HG02571 (cell line): ENCODE results near the gene CCDC70.

Source experiments
- ATAC-seq: cut with Tn5 transposase; IDR thresholded peaks from one replicate; pipeline ENCODE4 v1.9.1; 2021; ENCODE audit warnings: mild to moderate bottlenecking, moderate library complexity; ENCODE audit not compliant: unreplicated experiment

CCDC70 gene

DNA sequence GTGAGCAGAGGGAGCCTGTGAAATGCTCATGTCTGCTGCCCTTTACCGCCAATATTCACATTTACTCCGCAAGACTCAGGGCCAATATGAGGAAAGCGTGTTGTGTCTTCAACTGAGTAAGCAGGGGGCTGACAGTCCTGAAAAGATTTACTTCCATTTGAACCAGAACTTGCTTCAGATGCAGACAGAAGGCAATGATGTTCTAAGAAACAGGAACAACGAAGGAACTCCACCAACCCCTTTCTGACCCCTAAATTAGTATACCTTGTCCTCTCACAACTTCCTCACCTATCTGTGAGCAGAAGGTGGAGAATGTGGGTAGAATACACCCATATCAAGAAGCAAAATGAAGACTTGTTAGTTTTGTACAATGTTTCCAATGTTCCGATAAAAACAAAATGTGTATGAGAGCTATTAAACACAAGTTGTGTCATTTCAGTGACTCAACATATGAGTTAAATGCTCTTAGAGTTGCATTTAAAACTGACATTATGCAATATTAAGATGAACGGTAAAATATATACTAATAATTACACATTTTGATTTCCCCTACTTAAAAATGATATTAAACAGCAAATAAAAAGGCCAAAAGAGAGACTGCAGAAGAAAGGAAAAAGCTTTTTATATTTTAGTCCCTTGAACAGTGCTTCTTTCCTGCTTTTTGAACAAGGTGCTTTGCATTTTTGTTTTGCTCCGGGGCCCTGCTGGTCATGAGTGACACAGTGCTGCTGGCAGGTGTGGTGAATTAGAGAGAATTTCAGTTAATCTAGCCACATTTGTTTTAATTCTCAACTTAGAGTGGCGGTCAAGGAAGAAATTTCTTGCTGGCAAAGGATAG is 32.8 kb upstream of the CCDC70 start:
- ATAC-seq = no peak

GRCh38 chr13:51829568-51829899 is 32.2 kb upstream of the CCDC70 start:
- ATAC-seq = no peak

DNA sequence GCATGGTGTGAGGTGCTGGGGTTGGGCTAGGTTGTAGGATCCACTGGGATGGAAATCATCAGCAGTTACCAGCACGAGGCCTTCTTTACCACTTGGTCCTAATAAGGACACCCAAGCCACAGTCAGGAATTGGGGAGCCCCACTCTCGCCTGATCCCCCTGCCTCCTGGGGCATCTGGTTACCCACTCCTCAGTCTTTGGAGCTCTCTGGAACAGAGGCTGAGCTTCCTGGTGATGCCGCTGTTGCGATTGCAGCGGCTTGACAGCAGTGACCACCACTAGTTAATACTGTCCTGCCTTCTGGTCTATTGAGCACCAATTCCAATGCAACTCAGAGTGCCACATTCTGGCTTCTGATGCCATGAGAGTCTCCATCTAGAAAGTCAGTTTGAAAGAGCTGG is 30.2 kb upstream of the CCDC70 start:
- ATAC-seq = no peak

DNA sequence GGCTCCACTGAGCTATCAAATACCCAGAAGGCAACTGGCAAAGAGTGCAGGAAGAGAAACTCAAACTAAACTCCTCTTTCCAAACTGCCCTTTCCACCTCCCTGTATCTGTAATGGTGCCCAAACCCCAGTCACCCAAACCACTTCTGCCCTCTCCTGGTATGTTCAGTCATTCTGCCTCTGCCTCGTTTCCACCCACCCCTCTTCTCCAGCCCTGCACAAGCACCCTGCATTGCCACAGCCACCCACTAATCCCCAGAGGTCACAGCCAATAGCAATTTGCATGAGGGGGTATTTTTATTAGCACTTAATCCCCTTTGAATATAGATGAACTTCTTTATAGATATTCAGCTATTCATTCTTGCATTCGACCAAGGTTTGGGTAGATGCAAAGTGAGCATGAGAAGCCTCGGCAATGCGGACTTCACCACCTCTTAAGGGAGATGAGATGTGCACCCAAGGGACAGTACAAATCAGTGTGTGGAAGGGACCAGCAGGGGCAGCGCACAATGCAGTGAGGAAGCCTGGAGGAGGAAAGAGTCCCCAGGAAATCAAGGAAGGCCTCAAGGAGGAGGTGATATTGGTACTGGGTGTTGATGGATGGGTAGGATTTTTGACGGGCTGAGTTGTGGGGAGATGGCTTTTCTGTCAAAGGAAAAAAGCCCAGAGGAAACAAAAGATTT is 29.2 kb upstream of the CCDC70 start:
- peak; percentile 61 for ATAC-seq

GRCh38 chr13:51833980-51834379 is 27.8 kb upstream of the CCDC70 start:
- ATAC-seq = no peak

DNA sequence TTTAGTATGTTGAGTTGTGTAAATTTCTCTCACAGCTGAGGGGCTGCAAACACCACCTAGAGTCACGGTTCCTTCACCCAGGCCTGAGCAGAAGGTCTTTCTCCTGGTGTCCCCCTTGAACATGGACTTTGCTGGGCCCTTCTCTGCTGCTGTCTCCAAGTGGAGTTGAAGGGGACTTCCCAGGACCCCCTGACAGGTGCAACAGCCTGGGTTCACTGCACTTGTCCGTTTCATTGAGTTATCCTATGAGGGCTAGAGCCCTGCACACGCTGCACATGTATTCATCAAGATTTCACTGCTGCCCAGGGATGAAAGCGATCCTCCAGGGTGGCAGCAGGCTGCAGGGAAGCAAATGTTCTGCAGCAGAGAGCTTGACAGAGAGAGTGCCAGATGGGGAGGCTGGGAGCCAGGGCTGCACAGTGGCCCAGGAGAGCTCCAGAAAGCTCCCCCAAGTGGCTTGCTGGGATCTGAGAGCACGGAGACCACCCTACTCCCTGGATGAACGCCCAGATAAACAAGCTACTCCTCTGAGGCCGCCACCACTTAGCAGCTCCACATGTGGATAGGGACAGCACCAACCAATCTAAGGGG is 27.1 kb upstream of the CCDC70 start:
- ATAC-seq = no peak

DNA sequence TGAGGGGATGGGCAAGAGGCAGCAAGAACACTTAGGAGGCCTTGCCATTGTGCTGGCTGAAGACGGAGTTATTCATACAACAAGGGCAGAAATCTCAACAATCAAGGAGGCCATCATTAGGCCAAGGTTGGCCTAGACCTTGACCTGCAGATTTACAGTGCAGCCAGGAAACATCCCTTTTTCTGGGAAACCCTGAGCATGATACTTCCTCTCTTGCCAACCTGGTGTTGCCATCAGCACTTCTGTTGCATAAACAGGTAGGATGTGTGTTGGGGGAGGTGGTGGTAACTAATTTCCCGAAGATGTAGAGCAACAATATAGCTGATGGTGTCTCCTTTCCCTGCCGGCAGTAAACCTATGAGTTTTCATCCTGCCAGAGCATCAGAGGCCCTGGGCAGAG is 24.8 kb upstream of the CCDC70 start:
- no peak for ATAC-seq

- no peak for ATAC-seq
Measured at GRCh38 chr13:51838240-51838846, 23.4 kb upstream of the CCDC70 start.

- ATAC-seq = no peak
Measured at GRCh38 chr13:51839711-51840540, 21.8 kb upstream of the CCDC70 start.

DNA sequence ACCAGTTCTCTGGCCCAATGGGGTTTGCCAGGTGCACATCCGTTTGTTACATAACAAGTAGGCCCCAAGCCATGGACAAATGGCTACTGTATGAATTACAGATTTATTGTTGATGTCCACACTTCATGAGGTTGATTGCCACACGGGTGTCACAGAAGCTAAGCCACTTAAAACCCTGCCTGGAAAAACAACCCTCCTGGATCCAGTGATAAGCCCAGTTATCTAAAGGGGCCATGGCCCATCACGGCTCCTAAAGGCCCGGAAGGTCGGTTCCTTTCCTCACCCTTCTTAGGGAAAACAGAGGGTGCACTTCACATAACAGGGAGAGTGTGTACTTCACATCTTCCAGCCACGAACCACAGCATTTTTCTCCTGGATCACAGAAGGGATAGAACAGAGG is 20.9 kb upstream of the CCDC70 start:
- no peak for ATAC-seq

DNA sequence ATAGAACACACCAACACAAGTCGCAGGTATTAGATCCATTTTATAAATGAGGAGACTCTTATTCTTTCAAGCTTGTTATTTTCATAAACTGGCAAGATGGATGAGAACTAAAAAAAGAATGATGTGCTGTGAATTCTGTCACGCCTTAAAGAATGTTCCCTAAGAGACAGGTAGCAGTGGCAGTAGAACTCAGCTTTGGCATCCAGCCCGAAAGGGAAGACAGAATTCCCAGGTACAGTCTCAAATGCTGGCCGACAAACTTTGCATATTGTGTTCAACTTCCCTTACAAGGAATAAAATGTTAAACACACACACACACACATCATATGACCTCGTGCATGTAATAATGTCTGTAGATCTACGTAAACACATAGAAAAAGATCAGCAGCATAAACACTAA is 20.0 kb upstream of the CCDC70 start:
- no peak for ATAC-seq

GRCh38 chr13:51843529-51843928 is 18.2 kb upstream of the CCDC70 start:
- ATAC-seq = no peak

DNA sequence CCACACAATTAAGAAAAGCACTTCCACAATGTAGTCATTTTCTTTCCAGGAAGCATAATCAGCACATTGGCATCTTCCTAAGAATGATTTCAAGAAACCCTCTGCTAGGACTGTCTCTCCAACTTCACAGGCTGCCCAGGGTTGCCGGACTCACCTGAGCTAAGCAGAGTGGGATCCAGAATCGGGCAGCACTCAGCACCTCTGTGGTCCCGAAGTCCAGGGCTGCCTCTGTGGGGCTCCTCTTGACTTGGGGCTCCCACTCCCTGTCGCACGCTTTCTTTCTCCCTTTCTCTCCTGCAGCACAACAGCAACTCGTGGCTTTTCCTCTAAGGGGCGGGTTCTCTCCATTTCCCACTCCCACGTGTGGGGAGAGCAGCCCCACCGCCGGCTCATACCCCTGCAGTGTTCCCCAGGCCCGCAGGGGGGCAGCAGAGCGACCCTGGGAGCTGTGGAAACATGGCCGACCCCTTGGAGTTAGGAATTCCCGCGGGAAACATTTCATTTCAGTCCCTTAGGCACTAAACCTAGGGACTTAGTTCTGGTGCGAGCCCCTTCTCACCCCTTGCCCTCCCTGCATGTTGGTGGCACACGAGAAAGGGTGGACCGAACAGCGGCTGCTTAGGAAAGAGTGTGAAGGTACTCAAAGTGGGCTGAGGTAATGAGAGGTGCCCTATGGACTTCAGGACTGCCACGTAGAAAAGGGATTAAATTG is 16.8 kb upstream of the CCDC70 start, which contains the start of gene TMEM272:
Gene TMEM272 (minus strand): TSS at position 316 of the 712 bp plus-strand sequence. CDS start 6,647 bp downstream, outside the sequence.
- ATAC-seq = no peak

DNA sequence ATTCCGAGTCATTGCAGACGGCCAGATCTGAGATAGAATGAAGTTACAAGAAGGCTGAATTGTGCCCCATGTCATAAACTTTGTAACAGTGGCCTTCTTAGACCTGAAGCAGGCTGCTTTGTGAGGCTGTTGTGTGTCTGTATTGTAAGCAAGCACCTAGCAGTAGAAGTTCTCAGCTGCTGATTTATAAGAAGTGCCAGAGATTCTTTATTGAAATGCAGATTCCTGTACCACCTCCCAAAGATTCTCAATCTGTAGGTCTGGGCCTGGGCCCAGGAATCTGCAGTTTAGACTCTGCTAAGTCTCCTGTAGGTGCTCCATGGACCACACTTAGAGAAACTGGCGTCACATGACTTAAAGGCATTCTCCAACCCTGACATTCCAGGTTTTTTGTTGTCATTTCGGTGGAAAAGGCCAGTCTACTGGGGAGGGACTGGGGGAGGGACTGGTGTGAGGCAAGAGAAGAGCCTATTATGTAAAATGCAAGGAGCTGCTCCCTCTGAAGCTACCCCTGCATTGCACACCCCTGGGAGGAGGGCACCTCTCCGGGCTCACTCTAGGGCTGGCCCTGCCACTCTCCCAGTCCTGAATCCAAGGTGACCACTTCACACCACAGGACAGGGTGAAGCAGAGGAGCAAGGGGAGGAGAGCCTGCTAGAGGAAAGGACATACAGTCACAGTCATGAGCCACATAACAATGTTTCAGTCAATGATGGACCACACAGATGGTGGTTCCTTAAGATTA is 16.0 kb upstream of the CCDC70 start:
- ATAC-seq = no peak

GRCh38 chr13:51846756-51847155 is 15.0 kb upstream of the CCDC70 start:
- ATAC-seq = no peak

DNA sequence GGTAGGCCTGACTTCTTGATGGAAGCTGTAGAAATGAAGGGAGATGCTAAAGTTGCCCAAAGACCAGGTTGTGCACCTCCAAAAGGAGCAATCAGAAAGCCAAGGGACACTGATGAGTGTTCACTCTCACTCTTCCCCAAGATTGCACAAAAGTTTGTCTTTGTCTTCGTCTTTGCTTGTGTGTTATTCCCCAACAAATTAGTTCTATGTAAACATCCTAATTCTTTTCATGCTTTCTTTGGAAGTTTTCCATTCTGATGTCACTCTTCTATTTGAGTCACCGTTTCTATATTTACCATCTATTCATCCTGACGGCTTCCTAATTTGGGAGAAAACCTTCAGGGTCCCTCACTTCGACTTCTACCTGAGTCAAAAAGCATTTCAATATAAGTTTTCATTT is 13.1 kb upstream of the CCDC70 start:
- ATAC-seq = no peak

DNA sequence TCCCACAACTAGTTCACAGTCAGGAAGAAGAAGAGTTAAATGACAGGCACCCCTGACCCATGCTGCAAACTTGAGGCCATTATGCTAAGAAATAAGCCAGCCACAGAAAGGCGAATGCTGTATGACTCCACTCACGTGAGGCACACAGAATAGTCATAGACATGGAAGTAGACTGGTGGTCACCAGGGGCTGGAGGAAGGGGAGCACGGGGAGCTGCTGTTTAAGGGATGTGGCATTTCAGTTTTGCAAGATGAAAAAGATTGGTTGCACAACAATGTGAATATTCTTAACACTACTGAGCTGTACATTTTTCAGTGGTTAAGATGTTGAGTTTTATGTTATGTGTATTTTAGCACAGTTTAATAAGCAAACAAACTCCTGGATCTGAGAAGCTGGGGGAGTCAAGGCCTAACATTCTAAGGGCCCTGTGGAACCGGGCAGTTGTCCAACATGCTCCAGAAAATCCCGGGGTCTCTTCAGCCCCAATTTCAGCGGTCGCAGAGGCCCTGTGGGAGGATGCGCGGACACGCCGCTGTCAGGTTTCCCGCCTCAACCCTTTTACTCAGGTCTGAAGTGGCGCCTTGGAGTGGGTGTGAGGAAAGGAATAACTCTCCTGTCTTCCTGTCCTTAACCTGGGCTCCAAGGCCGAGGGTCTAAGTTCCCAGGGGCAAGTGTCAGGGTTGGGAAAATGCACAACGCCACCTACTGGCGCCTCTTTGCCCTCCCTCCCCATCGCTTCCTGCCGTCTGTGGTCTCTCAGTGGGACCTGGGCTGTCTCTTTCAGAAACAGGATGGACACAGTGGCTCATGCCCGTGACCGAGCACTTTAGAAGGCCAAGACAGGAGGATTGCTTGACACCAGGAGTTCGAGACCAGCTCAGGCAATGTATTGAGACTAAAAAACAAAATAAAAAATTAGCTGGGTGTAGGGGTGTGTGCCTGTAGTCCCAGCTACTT is 12.3 kb upstream of the CCDC70 start:
- no peak for ATAC-seq

DNA sequence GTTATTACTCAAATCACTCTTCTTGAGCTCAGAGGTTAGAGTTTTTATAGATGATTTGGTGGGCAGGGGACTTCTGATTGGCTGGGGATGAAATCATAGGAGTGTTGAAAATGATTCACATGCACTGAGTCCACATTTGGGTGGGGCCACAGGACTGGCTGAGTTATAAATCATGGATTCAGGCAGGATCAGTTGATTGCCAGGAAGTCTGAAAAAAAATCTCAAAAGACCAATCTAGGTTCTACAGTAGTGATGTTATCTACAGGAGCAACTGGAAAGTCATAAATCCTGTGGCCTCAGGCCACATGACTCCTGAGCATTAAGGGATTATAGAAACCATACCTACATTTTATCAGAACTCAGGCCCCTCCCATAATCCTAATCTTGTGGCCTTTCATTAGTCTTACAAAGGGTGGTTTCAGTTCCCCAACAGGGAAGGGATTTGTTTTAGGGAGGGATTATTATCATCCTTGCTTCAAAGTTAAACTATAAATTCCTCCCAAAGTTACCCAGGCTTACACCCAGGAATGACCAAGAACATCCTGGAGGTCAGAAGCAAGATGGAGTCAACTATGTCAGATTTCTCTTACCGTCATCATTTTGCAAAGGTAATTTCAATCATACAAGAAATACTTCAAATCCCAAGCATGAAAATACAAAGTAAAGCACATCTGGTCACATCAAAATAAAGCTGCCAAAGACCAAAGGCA is 5.6 kb upstream of the CCDC70 start:
- no peak for ATAC-seq
